GM12892 (cell line): ENCODE data around the gene ROMO1.
"Not testable (repeated sequence)": the region's sequence is repeated elsewhere in the genome, so short reads cannot be mapped to it uniquely, and the experiment has no call there.

Source experiments
- POLR2A ChIP-seq: IDR thresholded peaks from 2 replicates; pipeline ENCODE4 v1.6.1; 2011; ENCODE audit warnings: low read depth, low read length, control low read depth
- POLR2AphosphoS5 ChIP-seq: IDR thresholded peaks from 2 replicates; pipeline ENCODE4 v1.6.1; 2011; ENCODE audit warnings: low read depth, low read length, control low read depth
- TAF1 ChIP-seq: IDR thresholded peaks from 2 replicates; pipeline ENCODE4 v1.6.1; 2011; ENCODE audit warnings: low read depth, mild to moderate bottlenecking, control low read depth, low read length, borderline replicate concordance

DNA sequence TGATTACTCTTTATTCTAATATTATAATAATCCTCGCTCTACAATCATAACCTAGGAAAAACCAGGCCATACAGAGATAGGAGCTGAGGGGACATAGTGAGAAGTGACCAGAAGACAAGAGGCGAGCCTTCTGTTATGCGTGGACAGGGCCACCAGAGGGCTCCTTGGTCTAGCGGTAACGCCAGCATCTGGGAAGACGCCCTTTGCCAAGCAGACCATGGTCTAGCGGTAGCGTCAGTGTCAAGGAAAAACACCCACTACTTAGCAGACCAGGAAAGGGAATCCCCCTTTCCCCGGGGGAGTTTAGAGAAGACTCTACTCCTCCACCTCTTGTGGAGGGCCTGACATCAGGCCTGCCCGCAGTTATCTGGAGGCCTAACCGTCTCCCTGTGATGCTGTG lies 12.3 kb upstream of the ROMO1 start:
- TF ChIP-seq POLR2A, TAF1, POLR2AphosphoS5: not testable (repeated sequence)
